HuH-7.5 (cell line): ENCODE results near the gene FTSJ1.
"Not testable (repeated sequence)": the region's sequence is repeated elsewhere in the genome, so short reads cannot be mapped to it uniquely, and the experiment has no call there.

ENCODE experiments used
- DNase-seq: peaks from one replicate; pipeline ENCODE4 v3.0.0; 2011; ENCODE audit warnings: low spot score

FTSJ1 gene

GRCh38 chrX:48475774-48476577 lies at the start of gene FTSJ1:
FTSJ1 (plus strand) TSS chrX:48476199; CDS start chrX:48478048, 1,849 bp downstream.
- peak; percentile 83 for DNase-seq

- not testable (repeated sequence) for DNase-seq
Measured at GRCh38 chrX:48427027-48427716, 48.8 kb upstream of the FTSJ1 start.

GRCh38 chrX:48429606-48430005 lies 46.4 kb upstream of the FTSJ1 start:
- DNase-seq, result not testable (repeated sequence)

- DNase-seq, result not testable (repeated sequence)
Measured at GRCh38 chrX:48430166-48430565, 45.8 kb upstream of the FTSJ1 start.

GRCh38 chrX:48433713-48434112 lies 42.3 kb upstream of the FTSJ1 start:
- not testable (repeated sequence) for DNase-seq

- not testable (repeated sequence) for DNase-seq
Measured at GRCh38 chrX:48447201-48447600, 28.8 kb upstream of the FTSJ1 start.

GRCh38 chrX:48450076-48450475 lies 25.9 kb upstream of the FTSJ1 start:
- DNase-seq, result no peak

GRCh38 chrX:48451708-48452107 lies 24.3 kb upstream of the FTSJ1 start:
- DNase-seq, result no peak

- no peak for DNase-seq
Measured at GRCh38 chrX:48456628-48457331, 19.2 kb upstream of the FTSJ1 start.

GRCh38 chrX:48458711-48459110 lies 17.3 kb upstream of the FTSJ1 start:
- no peak for DNase-seq

- DNase-seq, result no peak
Measured at GRCh38 chrX:48459483-48459882, 16.5 kb upstream of the FTSJ1 start.

- DNase-seq, result no peak
Measured at GRCh38 chrX:48460031-48460430, 16.0 kb upstream of the FTSJ1 start.

- DNase-seq, result no peak
Measured at GRCh38 chrX:48460606-48461005, 15.4 kb upstream of the FTSJ1 start.

GRCh38 chrX:48461830-48462229 lies 14.2 kb upstream of the FTSJ1 start:
- DNase-seq, result no peak

GRCh38 chrX:48465336-48465933 lies 10.6 kb upstream of the FTSJ1 start:
- no peak for DNase-seq

- DNase-seq, result no peak
Measured at GRCh38 chrX:48466696-48467095, 9.3 kb upstream of the FTSJ1 start.

- DNase-seq, result no peak
Measured at GRCh38 chrX:48467281-48467761, 8.7 kb upstream of the FTSJ1 start.

GRCh38 chrX:48468247-48468671 lies 7.7 kb upstream of the FTSJ1 start:
- no peak for DNase-seq

GRCh38 chrX:48468693-48469691 lies 7.0 kb upstream of the FTSJ1 start:
- no peak for DNase-seq

GRCh38 chrX:48470110-48470832 lies 5.7 kb upstream of the FTSJ1 start, which contains the start of gene SLC38A5:
SLC38A5 (minus strand) TSS chrX:48470260; CDS start chrX:48467924, 2,336 bp downstream.
- DNase-seq, result no peak
